ENCODE data around the gene KIF13A. TPM values are rescaled to one million over a fixed set of nuclear protein-coding genes. Genes with fewer than 3 reads are reported as not detected.
A peak's percentile ranks its signal among the peaks of the same experiment; 100 is the strongest.

The KIF13A gene
- total RNA-seq, 1 donor from 2014 or later = 38.4 TPM

DNA sequence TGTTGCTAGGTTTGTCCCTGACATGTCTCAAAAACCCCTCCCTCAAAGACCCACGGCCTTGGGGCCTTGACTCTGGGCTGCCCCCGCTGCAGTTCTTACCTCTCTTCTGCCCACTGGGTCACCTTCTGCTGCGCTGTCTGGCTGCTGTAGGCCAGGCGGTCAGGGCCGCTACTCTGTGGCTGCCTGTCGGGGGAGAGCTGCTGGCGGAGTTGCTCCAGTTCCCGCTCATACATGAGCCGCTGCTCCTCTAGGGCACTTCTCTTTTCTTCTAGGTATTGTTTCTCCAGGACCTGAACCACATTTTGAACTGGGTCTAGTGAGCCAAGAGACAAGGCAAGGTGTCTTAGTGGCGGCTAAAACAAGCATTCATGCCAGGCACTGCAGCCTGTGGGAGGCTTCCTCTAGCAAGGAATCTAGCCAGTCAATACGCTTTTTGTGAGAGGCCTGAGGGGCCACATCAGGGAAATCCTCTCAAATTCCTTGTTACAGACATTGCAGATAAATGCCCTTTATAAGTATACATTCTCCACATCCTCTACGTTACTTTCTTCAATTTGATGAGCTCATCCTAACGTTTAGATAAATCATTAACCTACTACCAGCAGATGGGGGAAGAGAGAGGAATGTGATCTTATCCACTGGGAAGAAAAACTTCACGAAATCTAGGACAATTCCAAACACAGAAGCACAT lies 170.4 kb downstream of the KIF13A start:
- H3K27me3 Mint-ChIP-seq (ENCODE audit: low read depth, unreplicated experiment) = no peaks in the 10 kb centered on the region
- H3K4me1 ChIP-seq (ENCODE audit: insufficient read depth, low read length) = no peaks in the 10 kb centered on the region
- H3K9me3 Mint-ChIP-seq (ENCODE audit: unreplicated experiment) = no peaks in the 10 kb centered on the region
- peaks cover 15% of the 10 kb centered on the region for H3K4me1 Mint-ChIP-seq (ENCODE audit: low read depth, unreplicated experiment)
- H3K27ac Mint-ChIP-seq (ENCODE audit: unreplicated experiment) = peak overlapping the region; percentile 90
- FAIRE-seq (no peak), DNase-seq (ENCODE audit: low read depth) (no peak)
- H3K4me3 Mint-ChIP-seq (ENCODE audit: unreplicated experiment) = peak overlapping the region; percentile 2
- H3K36me3 Mint-ChIP-seq (ENCODE audit: low read depth, unreplicated experiment) = peaks cover 10% of the 10 kb centered on the region
- no peak overlapping the region for H3K4me2 ChIP-seq (ENCODE audit: low read length)
- no peaks in the 10 kb centered on the region for H3K9me3 ChIP-seq (ENCODE audit: insufficient read depth, low read depth, low read length)
- no peak overlapping the region for H3K9ac ChIP-seq (ENCODE audit: low read length)
- H3K4me3 ChIP-seq (ENCODE audit: insufficient read depth, low read depth, low read length) = no peak overlapping the region
- no peaks in the 10 kb centered on the region for H3K27me3 ChIP-seq (ENCODE audit: insufficient read depth, low read length)
- TF ChIP-seq, protein P1, sequence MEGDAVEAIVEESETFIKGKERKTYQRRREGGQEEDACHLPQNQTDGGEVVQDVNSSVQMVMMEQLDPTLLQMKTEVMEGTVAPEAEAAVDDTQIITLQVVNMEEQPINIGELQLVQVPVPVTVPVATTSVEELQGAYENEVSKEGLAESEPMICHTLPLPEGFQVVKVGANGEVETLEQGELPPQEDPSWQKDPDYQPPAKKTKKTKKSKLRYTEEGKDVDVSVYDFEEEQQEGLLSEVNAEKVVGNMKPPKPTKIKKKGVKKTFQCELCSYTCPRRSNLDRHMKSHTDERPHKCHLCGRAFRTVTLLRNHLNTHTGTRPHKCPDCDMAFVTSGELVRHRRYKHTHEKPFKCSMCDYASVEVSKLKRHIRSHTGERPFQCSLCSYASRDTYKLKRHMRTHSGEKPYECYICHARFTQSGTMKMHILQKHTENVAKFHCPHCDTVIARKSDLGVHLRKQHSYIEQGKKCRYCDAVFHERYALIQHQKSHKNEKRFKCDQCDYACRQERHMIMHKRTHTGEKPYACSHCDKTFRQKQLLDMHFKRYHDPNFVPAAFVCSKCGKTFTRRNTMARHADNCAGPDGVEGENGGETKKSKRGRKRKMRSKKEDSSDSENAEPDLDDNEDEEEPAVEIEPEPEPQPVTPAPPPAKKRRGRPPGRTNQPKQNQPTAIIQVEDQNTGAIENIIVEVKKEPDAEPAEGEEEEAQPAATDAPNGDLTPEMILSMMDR (IDR thresholded peaks at IDR 0.05; ENCODE audit: insufficient read depth, low read depth, low read length) = no peak
- no peak for TF ChIP-seq EZH2 (IDR thresholded peaks at IDR 0.05; ENCODE audit: insufficient read depth, low read length)
- no peak overlapping the region for H2AFZ ChIP-seq (ENCODE audit: low read depth, low read length)
- H3K27ac ChIP-seq (ENCODE audit: low read depth, low read length) = no peak overlapping the region
- no peaks in the 10 kb centered on the region for H3K79me2 ChIP-seq (ENCODE audit: insufficient read depth, low read length)
- H4K20me1 ChIP-seq (ENCODE audit: insufficient read depth, low read length) = no peaks in the 10 kb centered on the region
- peaks cover 6% of the 10 kb centered on the region for H3K36me3 ChIP-seq (ENCODE audit: insufficient read depth, low read length)

DNA sequence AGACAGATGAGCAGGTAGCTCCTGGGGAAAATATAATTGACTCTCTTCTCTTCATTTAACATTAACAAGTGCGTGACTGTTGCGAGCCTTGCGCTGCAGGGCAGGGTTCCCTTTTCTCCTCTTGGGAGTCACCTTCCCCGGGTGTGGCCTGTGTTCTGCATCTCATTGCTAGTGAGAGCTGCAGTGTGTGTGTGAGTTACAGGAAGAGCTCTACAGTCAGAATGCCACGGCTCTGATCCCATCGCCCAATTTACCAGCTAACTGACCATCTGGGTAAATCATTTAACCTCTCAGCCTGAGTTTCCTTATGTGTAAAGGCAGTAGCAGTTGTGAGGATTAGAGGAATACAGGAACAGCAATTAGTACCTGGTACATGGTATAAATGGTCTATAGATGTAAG lies 173.9 kb downstream of the KIF13A start:
- no peaks in the 10 kb centered on the region for H3K27me3 ChIP-seq (ENCODE audit: insufficient read depth, low read length)
- no peak overlapping the region for H3K9ac ChIP-seq (ENCODE audit: low read length)
- DNase-seq (ENCODE audit: low read depth) (no peak), FAIRE-seq (no peak)
- H3K4me3 ChIP-seq (ENCODE audit: insufficient read depth, low read depth, low read length) = no peak overlapping the region
- no peaks in the 10 kb centered on the region for H3K79me2 ChIP-seq (ENCODE audit: insufficient read depth, low read length)
- peaks cover 6% of the 10 kb centered on the region for H3K36me3 ChIP-seq (ENCODE audit: insufficient read depth, low read length)
- Mint-ChIP-seq H3K9me3 (ENCODE audit: unreplicated experiment) (no peaks in the 10 kb centered on the region), H3K4me1 (ENCODE audit: low read depth, unreplicated experiment) (peaks cover 15% of the 10 kb centered on the region), H3K27ac (ENCODE audit: unreplicated experiment) (no peak overlapping the region), H3K36me3 (ENCODE audit: low read depth, unreplicated experiment) (peaks cover 16% of the 10 kb centered on the region), H3K4me3 (ENCODE audit: unreplicated experiment) (no peak overlapping the region), H3K27me3 (ENCODE audit: low read depth, unreplicated experiment) (no peaks in the 10 kb centered on the region)
- H3K27ac ChIP-seq (ENCODE audit: low read depth, low read length) = no peak overlapping the region
- H3K9me3 ChIP-seq (ENCODE audit: insufficient read depth, low read depth, low read length) = no peaks in the 10 kb centered on the region
- TF ChIP-seq, protein P1 (IDR thresholded peaks at IDR 0.05; ENCODE audit: insufficient read depth, low read depth, low read length) = no peak
- no peak for TF ChIP-seq EZH2 (IDR thresholded peaks at IDR 0.05; ENCODE audit: insufficient read depth, low read length)
- no peaks in the 10 kb centered on the region for H3K4me1 ChIP-seq (ENCODE audit: insufficient read depth, low read length)
- no peak overlapping the region for H2AFZ ChIP-seq (ENCODE audit: low read depth, low read length)
- no peak overlapping the region for H3K4me2 ChIP-seq (ENCODE audit: low read length)
- H4K20me1 ChIP-seq (ENCODE audit: insufficient read depth, low read length) = no peaks in the 10 kb centered on the region

DNA sequence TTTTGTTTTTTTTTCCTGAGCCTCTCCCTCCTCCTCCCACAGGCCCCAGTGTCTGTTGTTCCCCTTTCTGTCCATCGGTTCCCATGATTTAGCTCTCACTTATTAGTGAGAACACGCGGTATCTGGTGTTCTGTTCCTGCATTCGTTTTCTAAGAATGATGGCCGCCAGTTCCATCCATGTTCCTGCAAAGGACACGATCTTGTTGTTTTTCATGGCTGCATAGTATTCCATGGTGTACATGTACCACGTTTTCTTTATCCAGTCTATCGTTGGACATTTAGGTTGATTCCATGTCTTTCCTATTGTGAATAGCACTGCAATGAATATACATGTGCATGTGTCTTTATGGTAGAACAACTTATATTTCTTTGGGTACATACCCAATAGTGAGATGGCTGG lies 175.1 kb downstream of the KIF13A start:
- Histone ChIP-seq H3K36me3 (ENCODE audit: insufficient read depth, low read length) (peaks cover 8% of the 10 kb centered on the region), H3K27ac (ENCODE audit: low read depth, low read length) (no peak overlapping the region), H3K9me3 (ENCODE audit: insufficient read depth, low read depth, low read length) (no peaks in the 10 kb centered on the region), H3K27me3 (ENCODE audit: insufficient read depth, low read length) (no peaks in the 10 kb centered on the region), H3K79me2 (ENCODE audit: insufficient read depth, low read length) (no peaks in the 10 kb centered on the region), H3K4me2 (ENCODE audit: low read length) (no peak overlapping the region), H4K20me1 (ENCODE audit: insufficient read depth, low read length) (no peaks in the 10 kb centered on the region), H2AFZ (ENCODE audit: low read depth, low read length) (no peak overlapping the region), H3K4me1 (ENCODE audit: insufficient read depth, low read length) (no peaks in the 10 kb centered on the region), H3K9ac (ENCODE audit: low read length) (no peak overlapping the region), H3K4me3 (ENCODE audit: insufficient read depth, low read depth, low read length) (no peak overlapping the region)
- H3K36me3 Mint-ChIP-seq (ENCODE audit: low read depth, unreplicated experiment) = peaks cover 23% of the 10 kb centered on the region
- TF ChIP-seq, protein P1 (IDR thresholded peaks at IDR 0.05; ENCODE audit: insufficient read depth, low read depth, low read length) = no peak
- no peak for TF ChIP-seq EZH2 (IDR thresholded peaks at IDR 0.05; ENCODE audit: insufficient read depth, low read length)
- no peak overlapping the region for H3K4me3 Mint-ChIP-seq (ENCODE audit: unreplicated experiment)
- FAIRE-seq (no peak), DNase-seq (ENCODE audit: low read depth) (no peak)
- no peak overlapping the region for H3K27ac Mint-ChIP-seq (ENCODE audit: unreplicated experiment)
- no peaks in the 10 kb centered on the region for H3K27me3 Mint-ChIP-seq (ENCODE audit: low read depth, unreplicated experiment)
- peaks cover 8% of the 10 kb centered on the region for H3K4me1 Mint-ChIP-seq (ENCODE audit: low read depth, unreplicated experiment)
- peaks cover 3% of the 10 kb centered on the region for H3K9me3 Mint-ChIP-seq (ENCODE audit: unreplicated experiment)
